B cell (primary cell): ENCODE measurements around the gene NREP. TPM values are rescaled to one million over a fixed set of nuclear protein-coding genes. Genes with fewer than 3 reads are reported as not detected.

Experiments
- ATAC-seq: fragments of 200-7000 bp; cut with Tn5 transposase; one replicate; pipeline ENCODE4 v1.10.0; 2021; ENCODE audit warnings: low read depth, mild to moderate bottlenecking, moderate number of reproducible peaks, moderate library complexity
- CTCF ChIA-PET: fragments of 350-600 bp; sonication (Branson Sonifier 250); formaldehyde crosslinking; loops from one replicate; lab custom pipeline; 2021; ENCODE audit warnings: antibody characterized with exemption, inconsistent platforms; lab: Charles Lee
- POLR2A ChIA-PET: fragments of 350-600 bp; sonication (Branson Sonifier 250); formaldehyde crosslinking; loops from one replicate; lab custom pipeline; 2021; ENCODE audit warnings: antibody characterized with exemption; lab: Charles Lee
- DNase-seq: peaks from one replicate; pipeline ENCODE4 v3.0.0; 2013
- H2AFZ ChIP-seq: 2 replicates; pipeline ENCODE4 v1.6.1; 2012; ENCODE audit warnings: mild to moderate bottlenecking, low read depth, low read length; ENCODE audit not compliant: insufficient read depth, poor library complexity, severe bottlenecking
- H3K27ac ChIP-seq, 2 donors: 1 replicate in 1 of 2; 2 replicates in 1 of 2; pipeline ENCODE4 v1.5.1; 2012 to 2013; ENCODE audit warnings: low read length in 2 of 2, mild to moderate bottlenecking in 2 of 2, moderate library complexity in 1 of 2
- H3K27me3 ChIP-seq, 4 experiments: fragments of 200-600 bp in 1 of 4; sonication (generic) in 1 of 4; replicated peaks in 1 of 4; 1 replicate in 2 of 4; 2 replicates in 2 of 4; pipeline versions ENCODE4 v1.6.1 to v1.7.0; 2013 to 2016; ENCODE audit warnings: low read length in 3 of 4, mild to moderate bottlenecking in 2 of 4, mixed read lengths in 1 of 4, moderate library complexity in 1 of 4; ENCODE audit not compliant: insufficient read depth in 4 of 4, control insufficient read depth in 3 of 4; ENCODE audit errors: control extremely low read depth in 1 of 4
- H3K36me3 ChIP-seq, 2 experiments: replicated peaks in 1 of 2; 1 replicate in 1 of 2; 2 replicates in 1 of 2; pipeline versions ENCODE4 v1.6.1 to v1.7.1; 2013; ENCODE audit warnings: low read length in 1 of 2; ENCODE audit not compliant: insufficient read depth in 2 of 2, control insufficient read depth in 1 of 2; ENCODE audit errors: control extremely low read depth in 1 of 2, extremely low read depth in 1 of 2
- H3K4me1 ChIP-seq, 2 donors: fragments of 200-600 bp in 1 of 2; sonication (generic) in 1 of 2; 1 replicate in 1 of 2; 2 replicates in 1 of 2; pipeline versions ENCODE4 v1.5.1 to v1.6.1; 2013 to 2017; ENCODE audit warnings: low read length in 2 of 2; ENCODE audit not compliant: control insufficient read depth in 2 of 2, insufficient read depth in 2 of 2
- H3K4me2 ChIP-seq: replicated peaks from 2 replicates; pipeline ENCODE3; 2012; ENCODE audit warnings: mild to moderate bottlenecking, low read depth, low read length; ENCODE audit not compliant: poor library complexity, severe bottlenecking
- H3K4me3 ChIP-seq, 5 experiments: fragments of 200-600 bp in 1 of 5; sonication (generic) in 1 of 5; 1 replicate in 3 of 5; 2 replicates in 2 of 5; pipeline versions ENCODE4 v1.5.1 to v1.7.0; 2011 to 2016; ENCODE audit warnings: low read length in 4 of 5, mild to moderate bottlenecking in 4 of 5, low read depth in 2 of 5, control low read depth in 1 of 5, moderate library complexity in 1 of 5; ENCODE audit not compliant: insufficient read depth in 1 of 5; ENCODE audit errors: control extremely low read depth in 1 of 5, extremely low read depth in 1 of 5
- H3K79me2 ChIP-seq: fragments of 200-600 bp; sonication (generic); one replicate; pipeline ENCODE4 v1.6.0; 2016; ENCODE audit warnings: low read length; ENCODE audit not compliant: control insufficient read depth, insufficient read depth
- H3K9ac ChIP-seq: fragments of 200-600 bp; sonication (generic); 2 replicates; pipeline ENCODE4 v1.6.1; 2017; ENCODE audit warnings: mild to moderate bottlenecking, low read length, moderate library complexity
- H3K9me3 ChIP-seq, 3 donors: one replicate each; pipeline versions ENCODE4 v1.6.1 to v1.7.1; 2013; ENCODE audit warnings: low read length in 2 of 3; ENCODE audit not compliant: control insufficient read depth in 2 of 3, insufficient read depth in 1 of 3; ENCODE audit errors: control extremely low read depth in 1 of 3
- H4K20me1 ChIP-seq: 2 replicates; pipeline ENCODE4 v1.6.0; 2012; ENCODE audit warnings: mild to moderate bottlenecking, low read length; ENCODE audit not compliant: insufficient read depth, control insufficient read depth, poor library complexity, severe bottlenecking
- H3K27ac Mint-ChIP-seq: one replicate; pipeline ENCODE4 v1.8.0; 2021; ENCODE audit warnings: mixed read lengths
- H3K27me3 Mint-ChIP-seq: one replicate; pipeline ENCODE4 v1.8.0; 2021; ENCODE audit warnings: mixed read lengths
- H3K4me1 Mint-ChIP-seq: one replicate; pipeline ENCODE4 v1.8.0; 2021; ENCODE audit warnings: mixed read lengths
- H3K4me3 Mint-ChIP-seq: one replicate; pipeline ENCODE4 v1.8.0; 2021; ENCODE audit warnings: mixed read lengths
- H3K9me3 Mint-ChIP-seq: one replicate; pipeline ENCODE4 v1.8.0; 2022; ENCODE audit warnings: mixed read lengths; ENCODE audit not compliant: insufficient read depth
- CTCF ChIP-seq: fragments of 200-600 bp; IDR thresholded peaks from one replicate; pipeline ENCODE4 v1.8.0; 2022; ENCODE audit warnings: antibody characterized with exemption, mild to moderate bottlenecking
- EZH2 ChIP-seq: IDR thresholded peaks from 2 replicates; pipeline ENCODE4 v1.6.1; 2012; ENCODE audit warnings: borderline replicate concordance, low read depth, mild to moderate bottlenecking, moderate library complexity, low read length; ENCODE audit not compliant: insufficient read depth, poor library complexity, severe bottlenecking
- WGBS: methylation state at CpG from one replicate; pipeline ENCODE4 v1.1.5; 2013; ENCODE audit warnings: missing lambda C conversion rate; ENCODE audit not compliant: insufficient coverage; 5-methylcytosine and 5-hydroxymethylcytosine counted together
- intact Hi-C: fragments of 100-400 bp; cut with micrococcal nuclease; formaldehyde crosslinking; loops from one replicate; pipeline ENCODE4 v1.10.0; 2022
- polyA plus RNA-seq: library from polyadenylated mRNA; depleted of rRNA; stranded (reverse); fragments of >200 nt; gene quantifications from 2 replicates; pipeline ENCODE4 v1.2.3, GENCODE V29; 2012
- total RNA-seq, 2 donors: library from RNA; stranded (reverse); fragments of 120-200 nt in 1 of 2; gene quantifications; 1 replicate in 1 of 2; 2 replicates in 1 of 2; pipeline versions ENCODE4 v1.2.3 to v1.2.4, GENCODE V29; 2013 to 2022

The NREP gene
- total and polyA plus RNA-seq, 2 donors (not counting 1 experiment from before 2014, with no cell fraction given), result 6.7 to 17.0 TPM

DNA sequence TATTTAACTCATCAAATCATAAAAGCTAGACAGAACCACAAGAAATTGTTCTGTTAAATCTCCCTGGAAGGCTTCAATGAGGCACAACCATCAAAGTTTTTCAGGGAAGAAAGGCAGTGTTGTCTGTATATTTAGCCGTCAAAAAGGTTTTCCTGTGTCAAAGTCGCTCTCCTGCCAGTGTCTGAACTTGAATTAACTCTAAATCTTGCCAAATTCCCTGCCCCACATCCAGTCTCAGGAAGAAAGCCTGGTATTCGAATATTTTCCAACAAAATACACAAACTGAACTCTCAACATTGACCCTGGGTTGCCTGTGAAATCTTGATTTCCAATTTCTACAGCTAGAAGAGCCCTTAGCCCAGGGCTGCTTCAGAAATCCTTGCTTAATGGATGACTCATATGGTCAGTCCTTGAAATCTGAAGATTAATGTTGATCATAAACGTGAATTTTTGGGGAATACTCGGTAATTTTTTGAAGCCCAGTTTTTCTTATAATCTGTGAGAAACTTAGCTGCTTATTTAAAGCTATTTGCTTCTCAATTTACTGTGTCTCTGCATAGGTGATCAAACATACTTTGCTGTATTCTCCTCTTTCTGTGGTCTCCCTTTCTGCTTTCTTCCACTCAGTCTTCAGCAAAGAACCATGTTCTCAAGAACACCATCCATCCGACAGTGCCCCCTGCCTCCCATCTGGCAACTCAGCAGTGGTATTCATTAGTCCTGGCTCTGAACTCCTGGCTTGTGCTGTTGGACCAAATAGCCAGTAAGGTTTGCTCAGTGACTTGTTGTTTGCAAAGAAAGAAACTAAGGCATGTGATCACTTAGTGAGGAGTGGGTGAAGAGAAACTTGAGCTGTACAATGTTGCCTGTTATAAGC lies 58.9 kb downstream of the NREP start:
- WGBS, result 89% methylated on average over 5 of the region's 6 CpGs
- Histone ChIP-seq H3K9me3 (no peaks in the 10 kb centered on the region), H3K27me3 (peaks cover 0 to 5% (median 0%) of the 10 kb centered on the region in 4 experiments), H3K4me2 (no peak overlapping the region), H3K79me2 (no peaks in the 10 kb centered on the region), H3K36me3 (no peaks in the 10 kb centered on the region), H3K9ac (no peak overlapping the region), H4K20me1 (no peaks in the 10 kb centered on the region), H3K27ac (no peak overlapping the region), H3K4me3 (no peak overlapping the region), H3K4me1 (no peaks in the 10 kb centered on the region), H2AFZ (no peak overlapping the region)
- DNase-seq (no peak), ATAC-seq (no peak)
- no peaks in the 10 kb centered on the region for H3K4me1 Mint-ChIP-seq
- peaks cover 4% of the 10 kb centered on the region for H3K27me3 Mint-ChIP-seq
- H3K9me3 Mint-ChIP-seq, result no peaks in the 10 kb centered on the region
- intact Hi-C loops, result no loop called here
- H3K27ac Mint-ChIP-seq, result no peak overlapping the region
- H3K4me3 Mint-ChIP-seq, result no peak overlapping the region
- CTCF ChIA-PET, result no interaction called here
- no peak for TF ChIP-seq EZH2
- TF ChIP-seq CTCF, result no peak
- POLR2A ChIA-PET, result no interaction called here

DNA sequence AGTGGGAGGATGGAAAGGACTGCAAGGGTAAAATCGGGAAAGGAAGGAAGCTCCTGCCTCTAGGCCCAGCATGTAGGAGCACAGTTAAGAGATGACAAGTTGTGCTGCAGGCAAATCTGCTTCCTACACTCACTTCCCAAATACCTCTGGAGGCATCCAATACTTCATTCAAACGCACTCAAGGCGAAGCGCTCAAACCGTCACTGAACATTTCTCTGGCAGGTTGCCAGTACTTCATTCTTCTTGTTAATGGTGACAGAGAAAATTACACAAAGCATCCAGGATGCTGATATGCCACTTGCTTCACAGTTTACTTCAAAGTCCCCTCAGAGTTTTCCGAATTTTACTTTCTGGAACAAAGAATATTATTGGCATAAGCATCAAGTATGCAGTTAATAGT lies 59.8 kb downstream of the NREP start:
- intact Hi-C loops, result no loop called here
- Histone ChIP-seq H3K4me1 (no peaks in the 10 kb centered on the region), H3K4me3 (no peak overlapping the region), H3K27me3 (peaks cover 0 to 5% (median 0%) of the 10 kb centered on the region in 4 experiments), H3K9me3 (no peaks in the 10 kb centered on the region), H4K20me1 (no peaks in the 10 kb centered on the region), H3K4me2 (no peak overlapping the region), H3K36me3 (no peaks in the 10 kb centered on the region), H3K9ac (no peak overlapping the region), H3K27ac (no peak overlapping the region), H3K79me2 (no peaks in the 10 kb centered on the region), H2AFZ (no peak overlapping the region)
- DNase-seq, result no peak
- 53% methylated on average over 4 of the region's 6 CpGs for WGBS
- Mint-ChIP-seq H3K27ac (no peak overlapping the region), H3K9me3 (no peaks in the 10 kb centered on the region), H3K27me3 (peaks cover 5% of the 10 kb centered on the region), H3K4me1 (no peaks in the 10 kb centered on the region), H3K4me3 (no peak overlapping the region)
- no peak for ATAC-seq
- CTCF ChIA-PET, result no interaction called here
- TF ChIP-seq EZH2, result no peak
- TF ChIP-seq CTCF, result no peak
- POLR2A ChIA-PET, result no interaction called here
